Mesothelial cell of epicardium (in vitro differentiated cells): ENCODE measurements around the gene DENND5A. TPM values are rescaled to one million over a fixed set of nuclear protein-coding genes. Genes with fewer than 3 reads are reported as not detected.

Experiments
- DNase-seq, 2 experiments: peaks; one replicate each; pipeline ENCODE4 v3.0.0; 2021; ENCODE audit warnings: low spot score in 2 of 2; ENCODE audit not compliant: unreplicated experiment in 2 of 2
- H3K27ac Mint-ChIP-seq: 2 replicates; pipeline ENCODE4 v1.8.0; 2021; ENCODE audit warnings: mixed read lengths
- H3K27me3 Mint-ChIP-seq: 2 replicates; pipeline ENCODE4 v1.8.0; 2021; ENCODE audit warnings: low read depth, mixed read lengths
- H3K36me3 Mint-ChIP-seq: 2 replicates; pipeline ENCODE4 v1.8.0; 2021; ENCODE audit warnings: mixed read lengths
- H3K4me1 Mint-ChIP-seq: 2 replicates; pipeline ENCODE4 v1.8.0; 2021; ENCODE audit warnings: mixed read lengths
- H3K4me3 Mint-ChIP-seq: 2 replicates; pipeline ENCODE4 v1.8.0; 2021; ENCODE audit warnings: mild to moderate bottlenecking, moderate library complexity, mixed read lengths
- H3K9me3 Mint-ChIP-seq: 2 replicates; pipeline ENCODE4 v1.8.0; 2021; ENCODE audit warnings: mixed read lengths
- total RNA-seq: library from RNA; stranded (reverse); gene quantifications from 3 replicates; pipeline ENCODE4 v1.2.1, GENCODE V29; 2021
- TF ChIP-seq, protein P1 (sequence below): fragments of 200-600 bp; sonication (generic); IDR thresholded peaks from one replicate; pipeline ENCODE4 v1.5.0; 2021; ENCODE audit warnings: antibody characterized with exemption; ENCODE audit not compliant: unreplicated experiment

DENND5A gene
- total RNA-seq, 1 donor from 2014 or later: 85.5 TPM

DNA sequence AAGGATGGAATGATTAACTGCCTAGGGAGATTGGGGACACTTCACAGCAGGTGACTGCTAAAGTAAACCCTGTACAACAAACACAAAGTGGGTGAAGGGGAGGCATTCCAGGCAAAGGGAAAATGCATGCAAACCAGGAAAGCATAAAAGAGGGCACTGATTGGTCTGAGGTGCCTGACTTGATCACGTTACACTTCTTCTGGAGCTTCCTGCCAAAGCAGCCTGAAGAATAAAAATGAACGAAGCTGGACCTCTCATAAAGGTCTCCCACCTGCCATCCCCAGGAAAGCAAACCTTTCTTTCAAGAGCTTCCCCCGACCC is 127.1 kb downstream of the DENND5A start:
- peaks cover 2% of the 10 kb centered on the region for H3K4me1 Mint-ChIP-seq
- TF ChIP-seq, protein P1, sequence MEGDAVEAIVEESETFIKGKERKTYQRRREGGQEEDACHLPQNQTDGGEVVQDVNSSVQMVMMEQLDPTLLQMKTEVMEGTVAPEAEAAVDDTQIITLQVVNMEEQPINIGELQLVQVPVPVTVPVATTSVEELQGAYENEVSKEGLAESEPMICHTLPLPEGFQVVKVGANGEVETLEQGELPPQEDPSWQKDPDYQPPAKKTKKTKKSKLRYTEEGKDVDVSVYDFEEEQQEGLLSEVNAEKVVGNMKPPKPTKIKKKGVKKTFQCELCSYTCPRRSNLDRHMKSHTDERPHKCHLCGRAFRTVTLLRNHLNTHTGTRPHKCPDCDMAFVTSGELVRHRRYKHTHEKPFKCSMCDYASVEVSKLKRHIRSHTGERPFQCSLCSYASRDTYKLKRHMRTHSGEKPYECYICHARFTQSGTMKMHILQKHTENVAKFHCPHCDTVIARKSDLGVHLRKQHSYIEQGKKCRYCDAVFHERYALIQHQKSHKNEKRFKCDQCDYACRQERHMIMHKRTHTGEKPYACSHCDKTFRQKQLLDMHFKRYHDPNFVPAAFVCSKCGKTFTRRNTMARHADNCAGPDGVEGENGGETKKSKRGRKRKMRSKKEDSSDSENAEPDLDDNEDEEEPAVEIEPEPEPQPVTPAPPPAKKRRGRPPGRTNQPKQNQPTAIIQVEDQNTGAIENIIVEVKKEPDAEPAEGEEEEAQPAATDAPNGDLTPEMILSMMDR: no peak
- peaks cover 36% of the 10 kb centered on the region for H3K36me3 Mint-ChIP-seq
- no peak overlapping the region for H3K27ac Mint-ChIP-seq
- no peak for DNase-seq
- no peak overlapping the region for H3K4me3 Mint-ChIP-seq
- H3K27me3 Mint-ChIP-seq: no peaks in the 10 kb centered on the region
- H3K9me3 Mint-ChIP-seq: no peaks in the 10 kb centered on the region

DNA sequence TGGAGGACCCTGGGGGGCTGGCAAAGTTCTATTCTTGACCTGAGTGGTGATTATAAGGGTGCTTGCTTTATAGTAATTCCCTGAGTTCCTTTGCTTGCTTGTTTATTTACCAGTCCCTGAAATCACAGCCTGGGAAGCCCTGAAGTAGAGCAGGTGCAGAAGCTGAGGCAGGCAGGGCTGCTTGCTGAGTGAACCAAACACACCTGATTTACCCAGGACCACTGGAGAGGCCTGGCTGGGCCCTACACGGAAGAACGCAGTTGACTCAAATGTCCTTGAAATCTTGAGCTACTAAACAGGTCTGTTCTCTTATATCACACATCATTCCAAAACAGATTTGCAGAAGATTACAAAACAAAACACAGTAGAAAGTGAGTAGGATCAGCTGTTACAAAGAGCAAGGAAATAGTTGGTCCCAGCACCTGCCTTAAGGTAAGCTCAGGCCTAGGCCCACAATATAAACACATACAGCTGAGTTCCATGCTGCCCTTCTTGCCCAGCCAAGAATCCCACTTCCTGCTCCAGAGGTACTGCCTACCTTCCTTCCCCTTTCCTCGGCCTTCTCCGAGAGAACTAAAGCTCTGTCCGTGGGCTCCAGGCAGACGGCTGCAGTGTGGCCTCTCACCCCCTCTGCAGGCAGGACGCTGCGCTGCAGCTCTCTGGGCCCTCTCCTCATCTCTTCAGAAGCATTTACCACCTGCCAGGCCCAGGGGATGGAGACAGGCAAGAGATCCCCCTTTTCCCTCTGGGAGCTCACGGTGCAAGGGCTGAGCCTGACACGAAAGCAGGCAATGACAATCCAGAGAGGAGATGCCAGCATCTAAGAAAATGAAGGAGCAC is 127.6 kb downstream of the DENND5A start:
- H3K4me1 Mint-ChIP-seq: peaks cover 2% of the 10 kb centered on the region
- TF ChIP-seq, protein P1: peak; percentile 58
- peak; percentile 48 to 90 for DNase-seq
- no peaks in the 10 kb centered on the region for H3K27me3 Mint-ChIP-seq
- no peak overlapping the region for H3K27ac Mint-ChIP-seq
- peaks cover 30% of the 10 kb centered on the region for H3K36me3 Mint-ChIP-seq
- no peak overlapping the region for H3K4me3 Mint-ChIP-seq
- H3K9me3 Mint-ChIP-seq: no peaks in the 10 kb centered on the region

DNA sequence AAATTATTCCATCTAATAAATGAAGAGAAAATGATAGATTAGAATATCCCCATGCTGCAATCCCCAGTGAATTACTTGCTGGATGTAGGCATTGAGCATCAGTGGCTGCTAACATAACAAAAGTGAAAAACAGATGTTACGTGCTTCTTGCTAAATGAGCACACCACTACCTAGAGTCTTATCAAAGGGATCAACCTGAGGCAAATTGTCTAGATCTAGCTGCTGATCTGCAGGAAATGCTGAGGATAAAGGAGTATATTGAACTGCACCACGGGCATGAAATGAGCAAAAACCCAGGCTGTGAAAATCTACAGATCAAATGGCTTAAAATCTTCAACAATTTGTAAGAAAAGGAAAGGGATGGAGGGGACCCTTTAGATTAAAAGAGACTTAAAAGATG is 128.4 kb downstream of the DENND5A start:
- no peaks in the 10 kb centered on the region for H3K9me3 Mint-ChIP-seq
- peaks cover 29% of the 10 kb centered on the region for H3K36me3 Mint-ChIP-seq
- peaks cover 2% of the 10 kb centered on the region for H3K4me1 Mint-ChIP-seq
- no peak overlapping the region for H3K27ac Mint-ChIP-seq
- TF ChIP-seq, protein P1: no peak
- H3K27me3 Mint-ChIP-seq: no peaks in the 10 kb centered on the region
- H3K4me3 Mint-ChIP-seq: no peak overlapping the region
- DNase-seq: no peak

DNA sequence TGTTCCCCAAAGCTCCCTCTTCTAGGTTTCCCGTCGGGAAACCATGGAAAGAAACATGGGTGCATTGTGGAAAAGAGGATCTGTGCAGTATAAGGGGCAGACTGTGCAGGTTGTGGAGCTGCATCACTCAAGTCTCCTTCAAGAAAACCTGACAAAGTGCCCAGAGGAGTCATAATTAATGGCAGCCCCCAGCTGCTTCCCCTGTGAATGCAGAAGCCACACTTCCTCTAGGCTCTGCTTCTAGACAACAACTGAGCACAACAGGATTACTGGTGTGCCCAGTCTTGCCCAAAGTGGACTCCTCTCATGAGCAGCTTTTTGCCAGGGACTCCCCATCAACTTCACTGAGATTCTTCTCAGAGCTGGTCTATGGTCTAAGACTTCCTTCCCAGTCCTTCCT is 131.2 kb downstream of the DENND5A start:
- no peak overlapping the region for H3K4me3 Mint-ChIP-seq
- H3K4me1 Mint-ChIP-seq: peaks cover 2% of the 10 kb centered on the region
- no peak for DNase-seq
- TF ChIP-seq, protein P1: no peak
- H3K36me3 Mint-ChIP-seq: peaks cover 25% of the 10 kb centered on the region
- no peak overlapping the region for H3K27ac Mint-ChIP-seq
- H3K9me3 Mint-ChIP-seq: no peaks in the 10 kb centered on the region
- H3K27me3 Mint-ChIP-seq: no peaks in the 10 kb centered on the region

DNA sequence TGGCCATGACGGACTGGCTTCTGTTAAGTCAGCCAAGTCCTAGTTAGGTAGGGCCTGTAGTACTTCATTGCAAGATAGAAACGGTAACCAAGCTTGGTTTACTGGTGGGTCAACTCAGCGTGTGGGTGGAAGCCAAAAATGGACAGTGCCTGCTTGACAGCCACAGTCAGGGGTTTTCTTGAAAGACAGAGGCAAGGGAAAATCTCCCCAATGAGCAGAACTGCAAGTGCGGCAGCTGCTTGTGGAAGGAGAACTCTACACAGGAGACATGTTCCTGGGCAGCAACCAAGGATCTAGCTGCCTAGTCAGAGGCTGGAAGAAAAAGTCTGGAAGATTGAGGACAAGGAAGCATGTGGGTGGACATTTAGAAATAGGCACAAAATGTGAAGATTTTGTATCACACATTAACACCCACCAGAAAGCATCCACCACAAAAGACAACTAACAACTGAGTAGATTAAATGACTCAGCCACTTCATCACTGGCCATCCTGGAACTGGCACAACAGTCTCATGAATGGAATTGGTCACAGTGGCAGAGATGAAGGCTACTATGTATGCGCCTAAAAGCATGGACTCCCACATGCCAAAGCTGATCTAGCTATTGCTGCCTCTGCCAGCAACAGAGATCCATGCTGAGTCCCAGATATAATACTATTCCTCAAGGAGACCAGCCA is 132.8 kb downstream of the DENND5A start:
- H3K9me3 Mint-ChIP-seq: peaks cover 8% of the 10 kb centered on the region
- H3K4me1 Mint-ChIP-seq: no peaks in the 10 kb centered on the region
- peaks cover 25% of the 10 kb centered on the region for H3K36me3 Mint-ChIP-seq
- no peak for DNase-seq
- TF ChIP-seq, protein P1: no peak
- no peak overlapping the region for H3K4me3 Mint-ChIP-seq
- H3K27ac Mint-ChIP-seq: no peak overlapping the region
- H3K27me3 Mint-ChIP-seq: no peaks in the 10 kb centered on the region
